Esophagus squamous epithelium (tissue), 5 donors: ENCODE results near the gene ZNF214. TPM values are rescaled to one million over a fixed set of nuclear protein-coding genes. Genes with fewer than 3 reads are reported as not detected.

Experiments
- DNase-seq: peaks from one replicate; lab custom pipeline; 2025; lab: John Stamatoyannopoulos, UW
- H3K27ac ChIP-seq, 4 donors: fragments of 200-600 bp; sonication (generic); one replicate each; pipeline ENCODE4 v1.5.1; 2016 to 2019; ENCODE audit warnings: mild to moderate bottlenecking in 1 of 4
- H3K27me3 ChIP-seq, 4 donors: fragments of 200-600 bp; sonication (generic); 1 replicate in 3 of 4; 2 replicates in 1 of 4; pipeline versions ENCODE4 v1.5.1 to v1.6.0; 2017 to 2021; ENCODE audit warnings: antibody characterized with exemption in 1 of 4
- H3K36me3 ChIP-seq, 3 donors: fragments of 200-600 bp; sonication (generic); one replicate each; pipeline ENCODE4 v1.5.1; 2016 to 2019
- H3K4me1 ChIP-seq, 3 donors: fragments of 200-600 bp; sonication (generic); one replicate each; pipeline ENCODE4 v1.5.1; 2017 to 2019
- H3K4me3 ChIP-seq, 4 donors: fragments of 200-600 bp; sonication (generic); 1 replicate in 3 of 4; 2 replicates in 1 of 4; pipeline ENCODE4 v1.5.1; 2016 to 2019; ENCODE audit warnings: mild to moderate bottlenecking in 2 of 4, moderate library complexity in 1 of 4
- H3K9me3 ChIP-seq, 3 donors: fragments of 200-600 bp; sonication (generic); one replicate each; pipeline ENCODE4 v1.5.1; 2016 to 2019
- CTCF ChIP-seq, 6 experiments: fragments of 450-650 bp in 4 of 6; fragments of 200-600 bp in 2 of 6; sonication (generic) in 2 of 6; IDR thresholded peaks; one replicate each; pipeline ENCODE4 v1.5.1; 2016 to 2019; ENCODE audit warnings: antibody characterized with exemption in 6 of 6, mild to moderate bottlenecking in 4 of 6, moderate library complexity in 4 of 6
- POLR2A ChIP-seq, 4 donors: fragments of 450-650 bp; IDR thresholded peaks; one replicate each; pipeline ENCODE4 v1.6.1; 2017; ENCODE audit warnings: antibody characterized with exemption in 4 of 4, mild to moderate bottlenecking in 4 of 4, moderate library complexity in 3 of 4
- WGBS, 2 donors: methylation state at CpG; one replicate each; pipeline ENCODE4 v1.1.5; 2018; 5-methylcytosine and 5-hydroxymethylcytosine counted together
- intact Hi-C: fragments of 100-400 bp; cut with DNase I; formaldehyde crosslinking; loops from one replicate; pipeline ENCODE4 v1.15.0; 2022
- total RNA-seq, 4 donors: library from RNA; depleted of rRNA; stranded (reverse); fragments of >200 nt; gene quantifications; one replicate each; pipeline ENCODE4 v1.1.0, GENCODE V29; 2016
- donor health status: DM: yes; HTN: yes; CAD: no.

The ZNF214 gene
- total RNA-seq, 4 donors from 2014 or later = 0.40 to 2.1 (median 1.0) TPM

GRCh38 chr11:7030836-7031235 lies 10.7 kb upstream of the ZNF214 start:
- Histone ChIP-seq H3K27me3 (no peaks in the 10 kb centered on the region), H3K9me3 (no peaks in the 10 kb centered on the region), H3K4me3 (no peak overlapping the region), H3K36me3 (no peaks in the 10 kb centered on the region), H3K27ac (no peak overlapping the region), H3K4me1 (no peaks in the 10 kb centered on the region)
- TF ChIP-seq CTCF (IDR thresholded peaks at IDR 0.05) (no peak), POLR2A (IDR thresholded peaks at IDR 0.05) (no peak)
- 84 to 91% methylated on average over 11 to 16 of the region's 16 CpGs for WGBS, 2 donors
- no peak for DNase-seq
- intact Hi-C loops = no loop called here

- intact Hi-C loops = no loop called here
- H3K9me3 ChIP-seq = no peaks in the 10 kb centered on the region
These were observed 8.0 kb upstream of the ZNF214 start for GRCh38 chr11:7028141-7028540.

GRCh38 chr11:7021318-7021717 lies 1.2 kb upstream of the ZNF214 start:
- DNase-seq = no peak
- Histone ChIP-seq H3K27ac (no peak overlapping the region), H3K9me3 (no peaks in the 10 kb centered on the region), H3K27me3 (no peaks in the 10 kb centered on the region), H3K4me1 (peaks cover 5 to 16% (median 5%) of the 10 kb centered on the region in 3 donors), H3K4me3 (no peak overlapping the region), H3K36me3 (no peaks in the 10 kb centered on the region)
- WGBS, 2 donors = 79 to 90% methylated on average over 5 of the region's 5 CpGs
- TF ChIP-seq CTCF (IDR thresholded peaks at IDR 0.05) (no peak), POLR2A (IDR thresholded peaks at IDR 0.05) (no peak)
- intact Hi-C loops = no loop called here

More at GRCh38 chr11:7028141-7028540, 8.0 kb upstream of the ZNF214 start:
- WGBS, 2 donors = 78 to 87% methylated on average over 3 of the region's 3 CpGs
- DNase-seq = no peak
- H3K36me3 ChIP-seq = no peaks in the 10 kb centered on the region
- no peak overlapping the region for H3K4me3 ChIP-seq
- H3K27ac ChIP-seq = no peak overlapping the region
- no peaks in the 10 kb centered on the region for H3K27me3 ChIP-seq
- TF ChIP-seq CTCF (IDR thresholded peaks at IDR 0.05) (no peak), POLR2A (IDR thresholded peaks at IDR 0.05) (no peak)
- H3K4me1 ChIP-seq = no peaks in the 10 kb centered on the region

GRCh38 chr11:7019500-7020182 lies 505 bp downstream of the ZNF214 start:
- TF ChIP-seq CTCF (IDR thresholded peaks at IDR 0.05) (no peak), POLR2A (IDR thresholded peaks at IDR 0.05) (no peak)
- Histone ChIP-seq H3K9me3 (no peaks in the 10 kb centered on the region), H3K4me3 (peak overlapping the region; percentile 38 to 71 (median 60)), H3K36me3 (no peaks in the 10 kb centered on the region), H3K27ac (peak overlapping the region; percentile 25 to 83 (median 70)), H3K4me1 (peaks cover 5 to 16% (median 5%) of the 10 kb centered on the region in 3 donors), H3K27me3 (no peaks in the 10 kb centered on the region)
- WGBS, 2 donors = 2 to 4% methylated on average over 14 to 25 of the region's 26 CpGs
- intact Hi-C loops = no loop called here
- no peak for DNase-seq

GRCh38 chr11:7016011-7016410 lies 4.1 kb downstream of the ZNF214 start:
- intact Hi-C loops = no loop called here
- Histone ChIP-seq H3K9me3 (no peaks in the 10 kb centered on the region), H3K36me3 (no peaks in the 10 kb centered on the region), H3K4me3 (no peak overlapping the region), H3K27me3 (no peaks in the 10 kb centered on the region), H3K4me1 (peaks cover 4 to 13% (median 5%) of the 10 kb centered on the region in 3 donors), H3K27ac (no peak overlapping the region)
- DNase-seq = no peak
- TF ChIP-seq POLR2A (IDR thresholded peaks at IDR 0.05) = no peak
- no peak for TF ChIP-seq CTCF (IDR thresholded peaks at IDR 0.05)
- WGBS, 2 donors = 26 to 54% methylated on average over 1 of the region's 1 CpG
